Adrenal gland (tissue), 5 donors: ENCODE measurements around the gene WNT7B.

ENCODE experiments used
- CTCF ChIP-seq, 6 experiments: fragments of 450-650 bp in 4 of 6; fragments of 200-600 bp in 2 of 6; sonication (generic) in 1 of 6; IDR thresholded peaks; 1 replicate in 5 of 6; 2 replicates in 1 of 6; pipeline versions ENCODE4 v1.5.1 to v1.8.0; 2016 to 2021; ENCODE audit warnings: antibody characterized with exemption in 6 of 6, mild to moderate bottlenecking in 2 of 6, moderate library complexity in 1 of 6
- POLR2A ChIP-seq, 2 donors: fragments of 450-650 bp; IDR thresholded peaks; one replicate each; pipeline ENCODE4 v1.6.1; 2017; ENCODE audit warnings: antibody characterized with exemption in 2 of 2, mild to moderate bottlenecking in 2 of 2, moderate library complexity in 1 of 2
- donor health status: DM: no; HTN: no; CAD: no.

- TF ChIP-seq CTCF (IDR thresholded peaks at IDR 0.05) = no peak
- TF ChIP-seq POLR2A (IDR thresholded peaks at IDR 0.05) = no peak
Observed at GRCh38 chr22:45892681-45893461, 84.1 kb downstream of the WNT7B start.
